ENCODE measurements around the gene FDX2. TPM values are rescaled to one million over a fixed set of nuclear protein-coding genes. Genes with fewer than 3 reads are reported as not detected.

The FDX2 gene
- total RNA-seq, 1 experiment from 2014 or later, result 79.5 TPM

GRCh38 chr19:10364644-10365043 lies 48.8 kb upstream of the FDX2 start:
- Histone ChIP-seq H3K9me2 (replicated peaks; ENCODE audit: low read length) (no peaks in the 10 kb centered on the region), H3K27me3 (ENCODE audit: low read length) (no peaks in the 10 kb centered on the region), H3K9ac (ENCODE audit: low read length) (no peak overlapping the region), H3K79me2 (ENCODE audit: low read length) (no peaks in the 10 kb centered on the region), H3K27ac (ENCODE audit: low read length) (no peak overlapping the region), H3K4me2 (ENCODE audit: low read length) (no peak overlapping the region), H3K9me3 (ENCODE audit: low read length) (no peaks in the 10 kb centered on the region), H4K20me1 (ENCODE audit: low read length) (peaks cover 4% of the 10 kb centered on the region; the same call in 1 of the 2 replicates), H3K4me3 (ENCODE audit: low read length) (no peak overlapping the region), H3K4me1 (ENCODE audit: insufficient read depth, low read length) (no peaks in the 10 kb centered on the region), H3F3A (ENCODE audit: low read length, unreplicated experiment) (no peaks in the 10 kb centered on the region), H3K36me3 (ENCODE audit: low read depth, low read length) (peaks cover 62% of the 10 kb centered on the region), H2AFZ (ENCODE audit: low read length) (no peak overlapping the region)
- ATAC-seq (no peak), DNase-seq (no peak)
- POLR2A ChIA-PET (ENCODE audit: unreplicated experiment), result no interaction called here
- CTCF ChIA-PET, result no interaction called here
- intact Hi-C loops (cut with micrococcal nuclease), result no loop called here
- BruUV-seq (replicated peaks), result TSS peak; percentile 23
- TF ChIP-seq EZH2phosphoT487 (IDR thresholded peaks at IDR 0.05; ENCODE audit: borderline replicate concordance, low read length) (no peak), CTCF (conservative IDR thresholded peaks at IDR 0.05; ENCODE audit: low read depth, low read length) (no peak), EZH2 (IDR thresholded peaks at IDR 0.05; ENCODE audit: low read length, unreplicated experiment) (no peak)

- H2AFZ ChIP-seq (ENCODE audit: low read length), result no peak overlapping the region
- no peaks in the 10 kb centered on the region for H3K79me2 ChIP-seq (ENCODE audit: low read length)
- no peaks in the 10 kb centered on the region for H3K9me2 ChIP-seq (replicated peaks; ENCODE audit: low read length)
- no peak overlapping the region for H3K4me2 ChIP-seq (ENCODE audit: low read length)
- H4K20me1 ChIP-seq (ENCODE audit: low read length), result peaks cover 4% of the 10 kb centered on the region; the same call in 1 of the 2 replicates
- H3K4me1 ChIP-seq (ENCODE audit: insufficient read depth, low read length), result no peaks in the 10 kb centered on the region
- peak; percentile 57 for ATAC-seq
- no peaks in the 10 kb centered on the region for H3K27me3 ChIP-seq (ENCODE audit: low read length)
- BruUV-seq (replicated peaks), result no TSS peak
- intact Hi-C loops (cut with micrococcal nuclease), result no loop called here
- H3K4me3 ChIP-seq (ENCODE audit: low read length), result no peak overlapping the region
- peak; percentile 35 for DNase-seq
- TF ChIP-seq EZH2phosphoT487 (IDR thresholded peaks at IDR 0.05; ENCODE audit: borderline replicate concordance, low read length) (no peak), CTCF (conservative IDR thresholded peaks at IDR 0.05; ENCODE audit: low read depth, low read length) (no peak), EZH2 (IDR thresholded peaks at IDR 0.05; ENCODE audit: low read length, unreplicated experiment) (no peak)
- no peak overlapping the region for H3K27ac ChIP-seq (ENCODE audit: low read length)
- peaks cover 55% of the 10 kb centered on the region for H3K36me3 ChIP-seq (ENCODE audit: low read depth, low read length)
- H3F3A ChIP-seq (ENCODE audit: low read length, unreplicated experiment), result no peaks in the 10 kb centered on the region
- H3K9ac ChIP-seq (ENCODE audit: low read length), result no peak overlapping the region
- ChIA-PET CTCF (no interaction called here), POLR2A (ENCODE audit: unreplicated experiment) (no interaction called here)
- H3K9me3 ChIP-seq (ENCODE audit: low read length), result no peaks in the 10 kb centered on the region
These were observed 48.0 kb upstream of the FDX2 start for GRCh38 chr19:10363789-10364281.

- ChIA-PET POLR2A (ENCODE audit: unreplicated experiment) (no interaction called here), CTCF (no interaction called here)
- Histone ChIP-seq H3K36me3 (ENCODE audit: low read depth, low read length) (peaks cover 52% of the 10 kb centered on the region), H3K79me2 (ENCODE audit: low read length) (no peaks in the 10 kb centered on the region), H3K4me2 (ENCODE audit: low read length) (no peak overlapping the region), H3K9ac (ENCODE audit: low read length) (no peak overlapping the region), H3K9me2 (replicated peaks; ENCODE audit: low read length) (no peaks in the 10 kb centered on the region), H3K4me1 (ENCODE audit: insufficient read depth, low read length) (no peaks in the 10 kb centered on the region), H3F3A (ENCODE audit: low read length, unreplicated experiment) (no peaks in the 10 kb centered on the region), H3K4me3 (ENCODE audit: low read length) (no peak overlapping the region), H3K27ac (ENCODE audit: low read length) (no peak overlapping the region), H3K9me3 (ENCODE audit: low read length) (no peaks in the 10 kb centered on the region), H2AFZ (ENCODE audit: low read length) (no peak overlapping the region), H3K27me3 (ENCODE audit: low read length) (no peaks in the 10 kb centered on the region), H4K20me1 (ENCODE audit: low read length) (peaks cover 4% of the 10 kb centered on the region; the same call in 1 of the 2 replicates)
- DNase-seq (no peak), ATAC-seq (no peak)
- no TSS peak for BruUV-seq (replicated peaks)
- TF ChIP-seq EZH2 (IDR thresholded peaks at IDR 0.05; ENCODE audit: low read length, unreplicated experiment) (no peak), EZH2phosphoT487 (IDR thresholded peaks at IDR 0.05; ENCODE audit: borderline replicate concordance, low read length) (no peak), CTCF (conservative IDR thresholded peaks at IDR 0.05; ENCODE audit: low read depth, low read length) (no peak)
- intact Hi-C loops (cut with micrococcal nuclease), result no loop called here
These were observed 46.4 kb upstream of the FDX2 start for GRCh38 chr19:10362259-10362658.
